Erythroblast (primary cell): ENCODE results near the gene UPP1.

Experiments used
- DNase-seq, 2 experiments: peaks; one replicate each; lab custom pipeline; 2025; lab: John Stamatoyannopoulos, UW
- GATA1 ChIP-seq: IDR thresholded peaks from 2 replicates; pipeline ENCODE4 v1.6.1; 2011; ENCODE audit warnings: low read depth, mild to moderate bottlenecking, control low read depth, low read length, moderate library complexity
- POLR2A ChIP-seq: IDR thresholded peaks from 2 replicates; pipeline ENCODE4 v1.6.1; 2011; ENCODE audit warnings: mild to moderate bottlenecking, low read length

UPP1 gene

DNA sequence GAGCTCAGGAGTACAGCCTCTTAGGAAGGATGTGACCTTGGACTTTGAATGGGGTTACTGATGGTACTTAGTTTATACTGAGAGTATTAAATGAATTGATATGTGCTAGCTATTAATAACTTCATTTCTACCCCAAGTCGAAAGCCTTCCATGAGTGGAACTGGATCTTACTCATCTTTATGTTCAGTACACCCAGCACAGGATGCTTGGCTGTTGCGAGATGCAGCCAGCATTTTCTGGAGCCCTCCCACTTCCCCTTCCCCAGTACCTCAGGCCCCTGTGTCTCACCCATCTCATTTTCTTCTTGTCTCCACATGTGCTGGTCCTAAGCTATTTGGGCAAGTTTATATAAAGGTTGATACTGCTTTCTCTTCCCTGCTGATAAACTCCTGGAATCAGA, 7.2 kb downstream of the UPP1 start:
- no peak for TF ChIP-seq POLR2A
- no peak for TF ChIP-seq GATA1
- DNase-seq = no peak

DNA sequence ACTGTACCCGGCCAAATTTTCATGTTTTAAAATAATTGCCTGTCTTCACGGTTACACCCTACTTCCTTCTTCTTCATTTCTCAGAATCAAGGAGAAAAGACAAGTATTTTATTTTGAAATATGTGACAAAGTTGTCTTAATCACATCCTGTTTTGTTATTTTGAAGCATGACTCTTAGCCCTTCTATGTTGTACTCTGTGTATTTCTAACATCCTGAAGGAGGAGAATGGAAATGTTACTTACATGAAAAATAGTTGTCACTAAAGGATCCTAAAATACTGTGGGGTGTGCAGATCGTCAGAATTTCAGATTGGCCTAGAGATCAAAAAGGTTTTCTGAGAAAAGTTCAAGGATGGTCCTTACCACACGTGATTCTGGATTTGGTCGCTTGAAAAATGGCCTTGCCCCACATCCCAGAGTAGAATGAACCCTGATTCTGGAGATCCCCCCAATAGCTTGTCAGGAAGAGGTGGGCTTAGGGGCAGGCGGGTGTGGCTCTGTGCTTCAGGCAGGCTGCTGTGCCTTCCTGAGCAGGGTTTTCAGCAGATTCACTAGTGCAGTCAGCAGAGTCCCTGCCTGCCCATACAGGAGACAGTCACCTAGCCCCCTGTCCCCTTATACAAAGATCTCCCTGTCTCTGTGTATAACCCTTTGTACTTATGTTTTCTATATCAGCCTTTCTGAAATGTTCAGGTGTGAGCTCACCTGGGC, 8.6 kb downstream of the UPP1 start:
- no peak for DNase-seq
- TF ChIP-seq GATA1 (no peak), POLR2A (no peak)

DNA sequence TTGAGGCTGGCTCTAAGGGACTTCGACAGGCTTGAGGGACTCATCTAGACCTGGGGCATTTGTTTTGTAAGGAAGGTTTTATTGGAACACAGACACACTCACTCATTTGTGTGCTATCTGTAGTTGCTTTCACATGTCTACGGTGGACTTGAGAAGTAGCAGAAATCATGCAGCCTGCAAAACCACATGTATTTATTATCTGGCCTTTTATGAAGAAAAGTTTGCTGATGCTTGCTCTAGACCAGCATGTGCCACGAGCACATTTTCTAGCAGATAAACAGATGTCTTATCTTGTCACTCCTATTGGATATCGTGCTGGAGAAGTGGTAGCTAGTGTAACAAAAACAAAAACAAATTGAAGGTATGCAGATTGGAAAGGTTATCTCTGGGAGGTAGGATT, 9.8 kb downstream of the UPP1 start:
- DNase-seq = no peak

DNA sequence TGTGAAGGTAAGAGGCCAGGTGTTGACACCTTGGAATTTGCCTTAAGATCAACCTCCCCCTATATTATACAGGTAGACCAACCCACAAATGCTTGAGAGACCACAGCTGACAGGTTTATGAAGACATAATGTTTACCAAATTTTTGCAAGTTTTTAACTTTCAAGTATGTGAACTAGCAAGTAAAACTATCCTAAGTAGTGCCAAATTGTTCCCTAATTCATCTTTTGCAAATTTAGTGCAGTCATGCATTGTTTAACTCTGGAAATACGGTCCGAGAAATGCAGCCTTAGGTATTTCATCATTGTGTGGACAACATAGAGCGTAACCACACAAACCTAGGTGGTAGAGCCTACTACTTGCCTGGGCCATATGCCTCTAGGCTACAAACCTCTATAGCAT, 10.7 kb downstream of the UPP1 start:
- DNase-seq = no peak
- TF ChIP-seq GATA1 = no peak
- no peak for TF ChIP-seq POLR2A

More for the DNA sequence above, 9.8 kb downstream of the UPP1 start:
- no peak for TF ChIP-seq GATA1
- TF ChIP-seq POLR2A = no peak

DNA sequence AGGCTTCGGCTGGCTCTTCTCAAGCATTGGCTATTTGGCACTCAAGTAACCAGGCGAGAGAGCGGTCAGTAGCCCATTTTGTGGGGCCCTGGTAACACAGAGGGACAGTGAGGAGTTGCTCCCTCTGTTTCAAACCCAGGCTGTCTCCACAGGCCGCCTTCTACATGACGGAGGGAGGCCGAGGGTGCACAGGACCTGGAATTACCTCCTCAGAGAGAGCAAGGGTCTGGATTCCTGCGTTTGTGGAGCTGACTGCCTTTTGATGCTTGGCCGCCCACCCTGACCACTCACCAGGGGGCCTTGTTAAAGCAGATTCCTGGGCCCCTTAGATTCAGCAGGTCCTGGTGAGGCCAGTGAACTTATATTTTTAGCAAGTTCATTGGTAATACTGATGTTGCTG, 12.3 kb downstream of the UPP1 start:
- TF ChIP-seq GATA1 (no peak), POLR2A (no peak)
- no peak for DNase-seq

DNA sequence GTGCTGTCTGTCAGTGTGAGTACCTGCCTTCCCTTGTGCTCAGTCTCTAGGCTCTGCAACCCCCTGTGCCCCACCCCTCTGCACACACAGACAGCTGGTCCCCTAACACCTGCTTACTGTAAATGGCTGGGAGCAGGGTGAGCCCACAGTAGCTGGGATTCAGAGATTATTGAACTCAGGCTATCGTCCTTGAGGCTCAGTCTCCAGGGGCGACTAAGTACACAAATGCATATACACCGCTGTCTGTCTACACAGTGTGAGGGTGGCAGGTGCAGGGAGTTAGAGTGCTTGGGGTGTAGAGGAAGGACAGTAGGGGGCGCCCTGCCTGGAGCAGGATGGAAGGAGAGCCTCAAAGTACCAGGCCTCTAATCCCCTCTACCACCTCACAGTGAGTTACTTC, 12.9 kb downstream of the UPP1 start:
- DNase-seq = peak in 1 of 2 experiments; percentile 24
- TF ChIP-seq GATA1 (no peak), POLR2A (no peak)

DNA sequence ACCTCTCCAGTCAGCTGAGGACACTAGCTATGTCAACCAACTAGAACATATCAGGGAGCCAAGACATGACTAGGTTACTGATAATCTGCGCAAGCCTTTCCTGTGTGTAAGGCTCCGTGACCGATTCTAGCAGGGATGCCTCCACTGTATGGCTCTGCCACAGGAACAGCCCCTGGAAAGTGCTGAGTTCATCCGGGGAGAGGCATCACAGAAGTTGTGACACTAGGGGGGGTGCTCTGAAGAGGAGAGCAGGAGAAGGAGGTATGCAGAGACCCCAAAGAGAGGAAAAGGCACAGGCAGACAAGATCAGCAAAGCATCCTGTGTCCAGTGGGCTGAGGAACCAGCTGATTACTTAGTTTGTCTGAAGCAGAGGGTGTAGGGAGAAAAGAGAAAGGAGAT, 13.5 kb downstream of the UPP1 start:
- TF ChIP-seq POLR2A = no peak
- TF ChIP-seq GATA1 = no peak
- no peak for DNase-seq

DNA sequence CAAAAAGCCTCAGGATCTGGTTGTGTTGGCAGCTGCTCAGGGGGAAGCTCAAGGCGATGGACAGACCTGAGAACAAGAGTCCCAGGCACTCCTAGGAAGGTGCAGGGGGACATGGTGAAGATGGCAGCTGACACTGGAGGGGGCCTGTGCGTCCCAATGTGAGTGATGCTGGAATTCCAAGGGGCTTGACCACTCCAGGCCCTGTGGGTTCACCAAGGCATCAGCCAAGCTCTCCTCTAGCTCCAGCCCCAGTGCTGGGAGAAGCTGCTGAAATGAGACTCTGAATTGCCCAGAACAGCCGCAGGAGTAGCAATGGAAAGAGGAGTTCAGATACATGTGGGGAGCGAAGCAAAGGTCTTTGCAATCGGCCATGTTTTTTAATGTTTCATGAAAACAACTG, 16.0 kb downstream of the UPP1 start:
- no peak for TF ChIP-seq POLR2A
- TF ChIP-seq GATA1 = no peak
- DNase-seq = no peak

DNA sequence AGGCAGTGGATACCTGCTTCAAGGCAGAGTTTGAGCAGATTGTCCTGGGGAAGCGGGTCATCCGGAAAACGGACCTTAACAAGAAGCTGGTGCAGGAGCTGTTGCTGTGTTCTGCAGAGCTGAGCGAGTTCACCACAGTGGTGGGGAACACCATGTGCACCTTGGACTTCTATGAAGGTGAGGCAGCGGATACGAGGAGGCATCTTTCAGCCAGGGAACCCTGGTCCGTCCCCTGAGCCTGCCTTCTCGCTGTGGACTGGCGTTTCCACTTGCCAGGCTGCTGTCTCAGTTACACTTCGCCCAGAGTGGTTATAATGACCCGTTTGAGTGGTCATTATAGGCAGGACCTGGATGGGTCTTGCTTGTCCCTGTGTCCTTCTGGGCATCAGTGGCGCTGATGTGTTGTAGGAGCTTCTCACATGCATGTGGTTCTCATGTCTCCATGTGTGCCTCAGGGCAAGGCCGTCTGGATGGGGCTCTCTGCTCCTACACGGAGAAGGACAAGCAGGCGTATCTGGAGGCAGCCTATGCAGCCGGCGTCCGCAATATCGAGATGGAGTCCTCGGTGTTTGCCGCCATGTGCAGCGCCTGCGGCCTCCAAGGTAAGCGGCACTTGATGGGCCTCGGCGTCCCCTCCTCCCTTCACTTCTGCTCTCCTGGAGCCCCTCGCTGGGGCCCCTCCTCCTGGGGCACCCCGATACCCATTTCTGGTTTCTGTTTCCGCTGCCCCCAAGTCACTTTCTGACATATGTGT, 18.0 kb downstream of the UPP1 start:
- no peak for DNase-seq
- TF ChIP-seq GATA1 = no peak
- no peak for TF ChIP-seq POLR2A

DNA sequence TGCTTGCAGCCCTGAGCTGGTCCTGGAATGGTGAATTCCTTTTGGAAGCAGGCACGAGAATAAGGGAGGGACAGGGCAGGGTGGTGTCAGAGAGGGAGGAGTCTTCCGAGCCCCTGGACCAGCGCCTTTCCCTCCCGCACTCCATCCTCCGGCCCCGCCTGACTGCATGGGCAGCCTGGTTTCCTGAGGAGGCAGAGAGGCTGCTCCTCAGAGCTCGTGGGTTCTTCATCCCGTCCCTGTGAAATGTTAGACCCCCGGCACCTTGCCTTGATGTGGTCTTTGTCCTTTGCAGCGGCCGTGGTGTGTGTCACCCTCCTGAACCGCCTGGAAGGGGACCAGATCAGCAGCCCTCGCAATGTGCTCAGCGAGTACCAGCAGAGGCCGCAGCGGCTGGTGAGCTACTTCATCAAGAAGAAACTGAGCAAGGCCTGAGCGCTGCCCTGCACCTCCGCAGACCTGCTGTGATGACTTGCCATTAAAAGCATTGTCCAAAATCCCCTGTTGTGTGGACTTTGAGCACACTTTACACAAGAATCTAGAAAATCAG, 18.9 kb downstream of the UPP1 start:
- DNase-seq = no peak
- TF ChIP-seq POLR2A = no peak
- no peak for TF ChIP-seq GATA1

DNA sequence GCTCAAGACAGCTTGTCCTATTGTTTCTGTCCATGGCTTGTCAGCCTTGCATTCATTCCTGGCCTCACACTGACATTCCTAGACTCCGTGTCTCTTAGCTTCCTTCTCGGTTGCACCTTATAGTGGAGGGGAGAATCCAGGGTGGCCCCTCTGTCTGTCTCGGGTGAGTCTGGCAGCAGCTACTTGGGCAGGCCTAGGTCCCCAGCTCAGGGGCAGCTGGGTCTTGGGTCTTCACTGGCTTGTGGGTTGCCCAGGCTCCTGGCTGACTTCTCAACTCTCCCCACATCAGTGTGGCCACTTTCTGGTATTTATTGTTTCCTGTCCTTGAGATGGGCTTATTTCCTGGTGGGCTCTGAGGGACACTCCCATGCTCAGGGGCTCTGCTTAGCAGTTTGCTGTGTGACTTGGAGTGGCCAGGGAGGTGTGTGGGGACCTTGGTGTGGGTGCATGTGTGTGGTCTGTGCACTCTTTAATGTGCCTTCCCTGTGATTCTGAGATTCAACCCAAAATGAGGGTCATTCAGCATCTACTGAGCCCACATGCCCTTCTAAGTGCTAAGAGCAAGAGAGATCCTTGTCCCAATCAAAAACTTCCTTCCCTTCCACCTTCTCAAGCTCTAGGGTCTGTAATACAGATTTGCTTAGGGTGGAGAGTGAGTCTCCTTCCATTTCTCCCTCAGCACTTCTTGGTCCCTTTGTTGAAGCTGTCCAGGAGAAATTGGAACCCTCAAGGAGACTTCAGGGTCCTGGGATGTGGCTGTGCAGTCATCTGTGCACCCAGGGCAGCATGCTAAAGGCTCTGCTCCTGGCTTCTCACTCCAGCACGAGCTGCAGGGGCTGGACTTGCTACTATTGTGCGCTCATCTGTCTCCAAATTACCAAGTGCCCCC, 20.1 kb downstream of the UPP1 start:
- no peak for DNase-seq

DNA sequence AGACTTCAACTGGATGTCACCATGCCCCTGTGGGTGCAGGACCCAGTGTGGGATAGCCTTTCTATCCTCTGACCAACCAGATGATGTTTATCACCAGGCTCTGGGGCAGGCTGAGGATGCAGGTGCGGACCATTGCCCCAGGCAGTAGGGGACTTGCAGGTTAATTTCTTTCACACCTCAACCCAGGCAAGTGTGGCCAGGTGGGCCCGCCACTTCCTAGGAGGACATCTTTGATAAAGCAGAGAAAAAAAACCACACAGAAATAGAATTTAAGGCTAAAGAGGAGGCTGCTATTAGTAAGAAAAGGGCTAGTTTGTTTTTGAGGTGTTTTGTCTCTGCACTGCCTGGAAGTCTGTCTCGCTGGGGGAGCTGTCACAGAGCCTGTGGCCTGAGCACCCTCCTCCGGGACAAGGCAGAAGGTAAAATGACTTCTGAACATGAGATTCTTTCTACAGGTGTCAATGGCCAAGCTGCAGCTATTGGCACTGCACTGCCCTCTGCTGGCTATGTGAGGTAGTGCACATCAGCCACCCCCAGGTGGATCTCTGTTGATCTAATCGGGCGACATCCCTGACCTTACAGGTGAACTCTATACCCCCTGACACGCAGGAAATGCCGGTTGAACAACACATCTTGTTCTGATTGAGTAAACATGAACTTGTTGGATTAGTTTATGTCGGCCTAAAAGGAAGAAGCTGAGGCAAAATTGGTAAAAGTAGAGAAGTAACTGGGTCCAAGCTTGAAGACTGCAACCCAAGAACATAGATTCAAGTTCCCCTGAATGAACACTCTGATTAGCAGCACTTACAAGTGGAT, 21.0 kb downstream of the UPP1 start:
- TF ChIP-seq POLR2A (no peak), GATA1 (no peak)
- peak; percentile 28 to 71 for DNase-seq

More for the DNA sequence above, 20.1 kb downstream of the UPP1 start:
- TF ChIP-seq GATA1 (no peak), POLR2A (no peak)
